B cell (primary cell): ENCODE measurements around the gene ARHGEF38. TPM values are rescaled to one million over a fixed set of nuclear protein-coding genes. Genes with fewer than 3 reads are reported as not detected.

Source experiments
- ATAC-seq: fragments of 200-7000 bp; cut with Tn5 transposase; one replicate; pipeline ENCODE4 v1.10.0; 2021; ENCODE audit warnings: low read depth, mild to moderate bottlenecking, moderate number of reproducible peaks, moderate library complexity
- CTCF ChIA-PET: fragments of 350-600 bp; sonication (Branson Sonifier 250); formaldehyde crosslinking; loops from one replicate; lab custom pipeline; 2021; ENCODE audit warnings: antibody characterized with exemption, inconsistent platforms; lab: Charles Lee
- POLR2A ChIA-PET: fragments of 350-600 bp; sonication (Branson Sonifier 250); formaldehyde crosslinking; loops from one replicate; lab custom pipeline; 2021; ENCODE audit warnings: antibody characterized with exemption; lab: Charles Lee
- DNase-seq: peaks from one replicate; pipeline ENCODE4 v3.0.0; 2013
- H2AFZ ChIP-seq: 2 replicates; pipeline ENCODE4 v1.6.1; 2012; ENCODE audit warnings: mild to moderate bottlenecking, low read depth, low read length; ENCODE audit not compliant: insufficient read depth, poor library complexity, severe bottlenecking
- H3K27ac ChIP-seq, 2 donors: 1 replicate in 1 of 2; 2 replicates in 1 of 2; pipeline ENCODE4 v1.5.1; 2012 to 2013; ENCODE audit warnings: low read length in 2 of 2, mild to moderate bottlenecking in 2 of 2, moderate library complexity in 1 of 2
- H3K27me3 ChIP-seq, 4 experiments: fragments of 200-600 bp in 1 of 4; sonication (generic) in 1 of 4; replicated peaks in 1 of 4; 1 replicate in 2 of 4; 2 replicates in 2 of 4; pipeline versions ENCODE4 v1.6.1 to v1.7.0; 2013 to 2016; ENCODE audit warnings: low read length in 3 of 4, mild to moderate bottlenecking in 2 of 4, mixed read lengths in 1 of 4, moderate library complexity in 1 of 4; ENCODE audit not compliant: insufficient read depth in 4 of 4, control insufficient read depth in 3 of 4; ENCODE audit errors: control extremely low read depth in 1 of 4
- H3K36me3 ChIP-seq, 2 experiments: replicated peaks in 1 of 2; 1 replicate in 1 of 2; 2 replicates in 1 of 2; pipeline versions ENCODE4 v1.6.1 to v1.7.1; 2013; ENCODE audit warnings: low read length in 1 of 2; ENCODE audit not compliant: insufficient read depth in 2 of 2, control insufficient read depth in 1 of 2; ENCODE audit errors: control extremely low read depth in 1 of 2, extremely low read depth in 1 of 2
- H3K4me1 ChIP-seq, 2 donors: fragments of 200-600 bp in 1 of 2; sonication (generic) in 1 of 2; 1 replicate in 1 of 2; 2 replicates in 1 of 2; pipeline versions ENCODE4 v1.5.1 to v1.6.1; 2013 to 2017; ENCODE audit warnings: low read length in 2 of 2; ENCODE audit not compliant: control insufficient read depth in 2 of 2, insufficient read depth in 2 of 2
- H3K4me2 ChIP-seq: replicated peaks from 2 replicates; pipeline ENCODE3; 2012; ENCODE audit warnings: mild to moderate bottlenecking, low read depth, low read length; ENCODE audit not compliant: poor library complexity, severe bottlenecking
- H3K4me3 ChIP-seq, 5 experiments: fragments of 200-600 bp in 1 of 5; sonication (generic) in 1 of 5; 1 replicate in 3 of 5; 2 replicates in 2 of 5; pipeline versions ENCODE4 v1.5.1 to v1.7.0; 2011 to 2016; ENCODE audit warnings: low read length in 4 of 5, mild to moderate bottlenecking in 4 of 5, low read depth in 2 of 5, control low read depth in 1 of 5, moderate library complexity in 1 of 5; ENCODE audit not compliant: insufficient read depth in 1 of 5; ENCODE audit errors: control extremely low read depth in 1 of 5, extremely low read depth in 1 of 5
- H3K79me2 ChIP-seq: fragments of 200-600 bp; sonication (generic); one replicate; pipeline ENCODE4 v1.6.0; 2016; ENCODE audit warnings: low read length; ENCODE audit not compliant: control insufficient read depth, insufficient read depth
- H3K9ac ChIP-seq: fragments of 200-600 bp; sonication (generic); 2 replicates; pipeline ENCODE4 v1.6.1; 2017; ENCODE audit warnings: mild to moderate bottlenecking, low read length, moderate library complexity
- H3K9me3 ChIP-seq, 3 donors: one replicate each; pipeline versions ENCODE4 v1.6.1 to v1.7.1; 2013; ENCODE audit warnings: low read length in 2 of 3; ENCODE audit not compliant: control insufficient read depth in 2 of 3, insufficient read depth in 1 of 3; ENCODE audit errors: control extremely low read depth in 1 of 3
- H4K20me1 ChIP-seq: 2 replicates; pipeline ENCODE4 v1.6.0; 2012; ENCODE audit warnings: mild to moderate bottlenecking, low read length; ENCODE audit not compliant: insufficient read depth, control insufficient read depth, poor library complexity, severe bottlenecking
- H3K27ac Mint-ChIP-seq: one replicate; pipeline ENCODE4 v1.8.0; 2021; ENCODE audit warnings: mixed read lengths
- H3K27me3 Mint-ChIP-seq: one replicate; pipeline ENCODE4 v1.8.0; 2021; ENCODE audit warnings: mixed read lengths
- H3K4me1 Mint-ChIP-seq: one replicate; pipeline ENCODE4 v1.8.0; 2021; ENCODE audit warnings: mixed read lengths
- H3K4me3 Mint-ChIP-seq: one replicate; pipeline ENCODE4 v1.8.0; 2021; ENCODE audit warnings: mixed read lengths
- H3K9me3 Mint-ChIP-seq: one replicate; pipeline ENCODE4 v1.8.0; 2022; ENCODE audit warnings: mixed read lengths; ENCODE audit not compliant: insufficient read depth
- EZH2 ChIP-seq: IDR thresholded peaks from 2 replicates; pipeline ENCODE4 v1.6.1; 2012; ENCODE audit warnings: borderline replicate concordance, low read depth, mild to moderate bottlenecking, moderate library complexity, low read length; ENCODE audit not compliant: insufficient read depth, poor library complexity, severe bottlenecking
- WGBS: methylation state at CpG from one replicate; pipeline ENCODE4 v1.1.5; 2013; ENCODE audit warnings: missing lambda C conversion rate; ENCODE audit not compliant: insufficient coverage; 5-methylcytosine and 5-hydroxymethylcytosine counted together
- intact Hi-C: fragments of 100-400 bp; cut with micrococcal nuclease; formaldehyde crosslinking; loops from one replicate; pipeline ENCODE4 v1.10.0; 2022
- polyA plus RNA-seq: library from polyadenylated mRNA; depleted of rRNA; stranded (reverse); fragments of >200 nt; gene quantifications from 2 replicates; pipeline ENCODE4 v1.2.3, GENCODE V29; 2012
- total RNA-seq, 2 donors: library from RNA; stranded (reverse); fragments of 120-200 nt in 1 of 2; gene quantifications; 1 replicate in 1 of 2; 2 replicates in 1 of 2; pipeline versions ENCODE4 v1.2.3 to v1.2.4, GENCODE V29; 2013 to 2022
- TF ChIP-seq, protein P1 (sequence below): fragments of 200-600 bp; IDR thresholded peaks from one replicate; pipeline ENCODE4 v1.8.0; 2022; ENCODE audit warnings: antibody characterized with exemption, mild to moderate bottlenecking

The ARHGEF38 gene
- total and polyA plus RNA-seq, 2 donors (not counting 1 experiment from before 2014, with no cell fraction given) = not detected

DNA sequence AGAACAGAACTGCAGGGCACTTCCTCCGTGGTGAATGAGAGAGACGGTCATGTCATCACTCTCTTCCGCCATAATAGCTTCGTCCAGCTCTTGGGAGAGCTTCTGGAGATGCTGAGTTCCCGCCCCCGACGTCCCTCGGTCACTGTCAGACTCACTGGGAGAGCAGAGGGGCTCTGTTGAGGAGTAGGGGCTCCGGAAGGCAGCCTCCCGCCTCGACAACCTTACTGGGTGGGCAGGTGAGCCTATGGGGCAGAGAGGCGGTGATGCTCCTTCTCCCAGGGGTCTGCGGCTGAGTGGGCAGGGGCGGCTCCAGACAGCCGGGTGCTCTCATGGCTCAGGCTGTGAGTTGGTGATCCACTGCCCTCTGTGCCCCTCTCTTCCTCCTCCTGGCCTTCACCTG, 25.8 kb upstream of the ARHGEF38 start:
- no peak for TF ChIP-seq EZH2
- TF ChIP-seq, protein P1, sequence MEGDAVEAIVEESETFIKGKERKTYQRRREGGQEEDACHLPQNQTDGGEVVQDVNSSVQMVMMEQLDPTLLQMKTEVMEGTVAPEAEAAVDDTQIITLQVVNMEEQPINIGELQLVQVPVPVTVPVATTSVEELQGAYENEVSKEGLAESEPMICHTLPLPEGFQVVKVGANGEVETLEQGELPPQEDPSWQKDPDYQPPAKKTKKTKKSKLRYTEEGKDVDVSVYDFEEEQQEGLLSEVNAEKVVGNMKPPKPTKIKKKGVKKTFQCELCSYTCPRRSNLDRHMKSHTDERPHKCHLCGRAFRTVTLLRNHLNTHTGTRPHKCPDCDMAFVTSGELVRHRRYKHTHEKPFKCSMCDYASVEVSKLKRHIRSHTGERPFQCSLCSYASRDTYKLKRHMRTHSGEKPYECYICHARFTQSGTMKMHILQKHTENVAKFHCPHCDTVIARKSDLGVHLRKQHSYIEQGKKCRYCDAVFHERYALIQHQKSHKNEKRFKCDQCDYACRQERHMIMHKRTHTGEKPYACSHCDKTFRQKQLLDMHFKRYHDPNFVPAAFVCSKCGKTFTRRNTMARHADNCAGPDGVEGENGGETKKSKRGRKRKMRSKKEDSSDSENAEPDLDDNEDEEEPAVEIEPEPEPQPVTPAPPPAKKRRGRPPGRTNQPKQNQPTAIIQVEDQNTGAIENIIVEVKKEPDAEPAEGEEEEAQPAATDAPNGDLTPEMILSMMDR = no peak

DNA sequence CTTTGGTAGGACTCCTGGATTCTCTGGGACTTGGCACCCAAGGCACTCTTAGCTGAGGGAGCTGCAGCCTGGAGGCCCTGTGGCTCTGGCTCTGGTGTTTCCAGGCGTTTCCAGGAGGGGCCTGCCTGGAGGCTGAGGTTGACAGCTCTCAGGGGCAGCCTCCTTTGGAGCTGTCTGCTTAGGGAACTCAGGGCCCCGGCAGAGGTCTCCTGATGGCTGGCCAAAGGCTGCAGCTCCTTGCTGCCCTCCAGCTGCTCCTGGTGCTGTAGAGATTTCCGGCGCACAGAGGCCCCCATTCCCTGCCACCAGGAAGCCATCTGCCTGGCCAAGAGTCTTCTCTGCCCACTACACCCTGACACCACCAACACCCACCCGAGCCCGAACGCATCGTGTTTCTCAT, 25.3 kb upstream of the ARHGEF38 start:
- Histone ChIP-seq H3K4me3 (no peak overlapping the region), H3K4me1 (no peaks in the 10 kb centered on the region), H3K27ac (no peak overlapping the region), H4K20me1 (no peaks in the 10 kb centered on the region), H3K36me3 (no peaks in the 10 kb centered on the region), H3K27me3 (peaks cover 0 to 5% (median 2%) of the 10 kb centered on the region in 4 experiments), H3K9ac (no peak overlapping the region), H2AFZ (no peak overlapping the region), H3K9me3 (no peaks in the 10 kb centered on the region), H3K4me2 (no peak overlapping the region), H3K79me2 (no peaks in the 10 kb centered on the region)
- intact Hi-C loops = no loop called here
- no peak for TF ChIP-seq EZH2
- TF ChIP-seq, protein P1 = no peak
- H3K4me1 Mint-ChIP-seq = no peaks in the 10 kb centered on the region
- H3K4me3 Mint-ChIP-seq = no peak overlapping the region
- POLR2A ChIA-PET = no interaction called here
- 94% methylated on average over 4 of the region's 8 CpGs for WGBS
- CTCF ChIA-PET = interaction anchor here (1.5 kb wide), 1 partner anchor 11 kb away, joined by 4 read pairs; no protein-coding TSS in a partner anchor
- no peak for ATAC-seq
- no peak overlapping the region for H3K27ac Mint-ChIP-seq
- peaks cover 25% of the 10 kb centered on the region for H3K27me3 Mint-ChIP-seq
- H3K9me3 Mint-ChIP-seq = no peaks in the 10 kb centered on the region
- no peak for DNase-seq

More for the DNA sequence above, 25.8 kb upstream of the ARHGEF38 start:
- Histone ChIP-seq H3K4me3 (no peak overlapping the region), H3K79me2 (no peaks in the 10 kb centered on the region), H3K9me3 (no peaks in the 10 kb centered on the region), H4K20me1 (no peaks in the 10 kb centered on the region), H3K27me3 (peaks cover 0 to 5% (median 2%) of the 10 kb centered on the region in 4 experiments), H3K4me1 (no peaks in the 10 kb centered on the region), H3K36me3 (no peaks in the 10 kb centered on the region), H3K9ac (no peak overlapping the region), H3K27ac (no peak overlapping the region), H3K4me2 (no peak overlapping the region), H2AFZ (no peak overlapping the region)
- Mint-ChIP-seq H3K9me3 (no peaks in the 10 kb centered on the region), H3K4me1 (no peaks in the 10 kb centered on the region), H3K27me3 (peaks cover 25% of the 10 kb centered on the region), H3K4me3 (no peak overlapping the region), H3K27ac (no peak overlapping the region)
- DNase-seq = no peak
- intact Hi-C loops = no loop called here
- ChIA-PET POLR2A (no interaction called here), CTCF (interaction anchor here (1.5 kb wide), 1 partner anchor 11 kb away, joined by 4 read pairs; no protein-coding TSS in a partner anchor)
- 90% methylated on average over 13 of the region's 15 CpGs for WGBS
- ATAC-seq = no peak
